DLD1 (cell line): ENCODE data around the gene DMKN.

ENCODE experiments used
- in situ Hi-C: cut with HindIII; loops from 2 replicates; pipeline ENCODE4 v1.10.0; 2017; ENCODE audit warnings: low sequenced_read_pairs

DMKN gene, protein sequence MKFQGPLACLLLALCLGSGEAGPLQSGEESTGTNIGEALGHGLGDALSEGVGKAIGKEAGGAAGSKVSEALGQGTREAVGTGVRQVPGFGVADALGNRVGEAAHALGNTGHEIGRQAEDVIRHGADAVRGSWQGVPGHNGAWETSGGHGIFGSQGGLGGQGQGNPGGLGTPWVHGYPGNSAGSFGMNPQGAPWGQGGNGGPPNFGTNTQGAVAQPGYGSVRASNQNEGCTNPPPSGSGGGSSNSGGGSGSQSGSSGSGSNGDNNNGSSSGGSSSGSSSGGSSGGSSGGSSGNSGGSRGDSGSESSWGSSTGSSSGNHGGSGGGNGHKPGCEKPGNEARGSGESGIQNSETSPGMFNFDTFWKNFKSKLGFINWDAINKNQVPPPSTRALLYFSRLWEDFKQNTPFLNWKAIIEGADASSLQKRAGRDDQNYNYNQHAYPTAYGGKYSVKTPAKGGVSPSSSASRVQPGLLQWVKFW

DNA sequence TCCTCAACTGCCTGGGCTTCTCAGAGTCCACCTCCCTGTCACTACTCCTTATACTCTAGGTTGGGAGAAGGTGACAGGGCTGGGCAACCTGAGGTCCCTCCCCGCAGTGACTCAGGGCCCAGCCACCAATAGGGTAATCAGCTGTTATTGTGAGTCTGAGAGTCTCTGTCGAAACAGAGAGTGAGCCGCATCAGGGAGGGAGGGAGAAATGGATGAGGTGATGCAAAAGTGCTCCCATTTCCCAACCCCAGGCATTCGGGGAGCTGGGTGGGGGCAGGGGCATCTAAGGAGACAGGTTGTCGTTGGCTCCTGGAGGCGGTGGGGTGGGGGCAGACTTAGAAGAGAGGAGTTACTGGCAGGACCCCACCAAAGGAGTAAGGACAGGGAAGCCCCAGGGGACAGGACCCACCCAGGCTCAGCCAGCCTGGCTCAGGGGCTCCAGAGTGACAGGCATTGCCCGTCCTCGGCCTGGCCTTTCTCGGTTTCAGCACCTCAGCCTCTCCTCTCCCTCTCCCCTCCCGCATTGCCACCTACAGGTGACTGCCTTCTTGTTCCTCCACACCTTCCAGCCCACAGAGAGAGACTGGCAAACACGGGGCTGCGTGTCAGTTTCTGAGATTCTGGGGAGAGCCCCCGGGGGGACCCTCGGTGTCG lies at the start of gene DMKN:
Gene DMKN (minus strand): TSS at position 22 of the 654 bp plus-strand sequence. CDS start 174 bp downstream, outside the sequence.
- in situ Hi-C loops = no loop called here

DNA sequence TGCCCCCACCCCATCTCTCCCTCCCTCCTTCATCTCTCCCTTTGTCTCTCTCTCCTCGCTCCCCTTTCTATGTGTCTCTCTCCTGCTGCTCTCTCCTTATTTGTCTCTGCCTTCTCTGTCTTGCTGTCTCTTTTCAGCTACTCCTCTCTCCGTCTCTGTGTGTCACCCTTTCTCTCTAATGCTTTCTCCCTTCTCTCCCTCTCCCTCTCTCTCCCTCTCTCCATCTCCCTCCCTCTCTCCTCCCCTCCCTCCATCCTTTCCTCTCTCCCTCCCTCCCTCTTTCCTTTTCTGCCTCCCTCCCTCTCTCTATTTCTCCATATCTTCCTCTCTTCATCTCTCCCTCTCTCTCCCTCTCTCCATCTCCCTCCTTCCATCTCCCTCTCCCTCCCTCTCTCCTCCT lies 49.3 kb upstream of the DMKN start:
- in situ Hi-C loops = no loop called here

DNA sequence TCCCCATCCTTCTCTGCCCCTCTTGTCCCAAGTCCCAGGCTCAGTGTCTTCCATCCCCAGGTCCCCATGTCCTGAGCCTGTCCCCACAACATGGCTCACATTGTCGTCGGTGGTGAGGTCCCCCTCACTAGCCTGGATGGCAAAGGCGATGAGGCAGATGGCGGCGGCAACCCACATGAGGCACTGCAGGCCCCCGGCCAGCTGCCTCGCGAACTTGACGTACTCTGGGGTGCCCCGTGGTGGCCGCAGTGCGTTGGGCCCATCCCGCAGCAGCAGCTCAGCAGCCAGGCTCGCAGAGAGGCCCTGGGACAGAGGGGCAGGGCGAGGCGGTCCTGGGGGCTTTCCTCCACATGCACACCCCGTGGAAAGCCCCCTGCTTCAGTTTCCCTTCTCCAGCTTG lies 48.9 kb upstream of the DMKN start:
- in situ Hi-C loops = no loop called here

DNA sequence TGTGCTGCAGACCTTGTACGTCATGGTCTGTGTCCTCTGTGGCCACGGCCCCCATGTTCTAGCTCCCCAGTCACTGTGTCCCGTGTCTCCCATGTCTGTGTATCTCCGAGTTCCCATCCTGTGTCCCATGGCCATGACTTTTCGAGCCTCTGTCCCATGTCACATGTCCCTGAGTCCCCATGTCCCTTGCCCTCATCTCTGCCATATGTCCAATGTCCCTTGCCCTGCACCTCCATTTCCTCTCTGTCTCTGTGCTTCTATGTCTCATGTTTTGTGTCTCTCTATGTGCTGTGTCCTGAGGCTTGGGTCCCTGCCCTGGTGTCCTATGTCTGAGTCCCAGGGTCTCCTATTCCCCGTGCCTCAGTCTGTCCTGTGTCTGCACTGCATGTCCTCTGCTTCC lies 48.0 kb upstream of the DMKN start:
- in situ Hi-C loops = no loop called here

DNA sequence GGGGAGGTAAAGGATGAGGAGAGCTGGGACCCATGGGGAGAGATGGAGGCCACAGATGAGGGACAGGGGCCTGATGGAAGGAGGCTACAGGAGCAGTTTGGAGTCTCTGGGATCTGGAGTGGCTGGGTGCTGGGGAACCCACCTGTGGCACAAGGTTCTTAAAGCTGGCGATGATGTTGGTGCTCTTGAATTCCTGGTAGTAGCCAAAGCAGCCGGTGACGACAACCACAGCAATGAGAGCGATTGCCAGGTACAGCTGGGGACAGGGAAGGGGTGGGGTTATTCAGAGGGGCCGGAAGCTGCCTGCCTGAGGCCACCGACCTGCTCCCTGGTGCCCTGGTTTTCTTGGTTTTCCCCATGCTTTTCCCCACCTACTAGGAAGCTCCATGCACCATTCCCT lies 47.2 kb upstream of the DMKN start:
- in situ Hi-C loops = no loop called here

DNA sequence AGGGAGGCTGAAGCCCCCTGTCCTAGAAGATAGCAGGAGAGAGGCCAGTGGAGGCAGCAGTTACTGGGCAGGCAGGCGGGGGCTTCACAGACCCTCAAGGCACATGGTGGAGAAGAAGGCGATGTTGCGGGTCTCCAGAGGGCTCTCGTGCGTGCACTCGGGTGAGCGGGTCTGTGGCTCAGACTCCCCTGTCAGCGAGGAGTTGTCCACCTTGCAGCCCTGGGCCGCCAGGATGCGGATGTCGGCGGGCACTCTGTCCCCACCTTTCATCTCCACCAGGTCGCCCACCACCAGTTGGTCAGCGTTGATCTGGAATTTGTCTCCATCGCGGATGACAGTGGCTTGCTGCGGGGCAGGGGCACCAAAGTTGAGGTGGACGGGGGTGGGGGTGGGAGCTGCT lies 46.8 kb upstream of the DMKN start:
- in situ Hi-C loops = no loop called here

DNA sequence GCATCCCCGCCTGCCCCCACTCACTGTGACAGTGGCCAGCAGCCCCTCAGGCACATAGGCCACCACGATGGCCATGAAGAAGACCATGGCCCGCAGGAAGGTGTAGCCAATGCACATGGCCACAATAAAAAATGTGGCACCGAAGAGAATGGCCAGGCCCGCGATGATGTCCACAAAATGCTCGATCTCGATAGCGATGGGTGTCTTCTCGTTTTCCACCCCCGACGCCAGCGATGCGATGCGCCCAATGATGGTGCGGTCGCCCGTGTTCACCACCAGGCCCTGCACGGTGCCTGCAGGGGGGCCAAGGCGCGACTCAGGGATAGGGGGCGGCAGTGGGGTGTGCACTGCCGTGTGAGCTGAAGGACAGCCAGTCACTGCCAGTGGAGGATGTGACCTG lies 46.3 kb upstream of the DMKN start:
- in situ Hi-C loops = no loop called here

DNA sequence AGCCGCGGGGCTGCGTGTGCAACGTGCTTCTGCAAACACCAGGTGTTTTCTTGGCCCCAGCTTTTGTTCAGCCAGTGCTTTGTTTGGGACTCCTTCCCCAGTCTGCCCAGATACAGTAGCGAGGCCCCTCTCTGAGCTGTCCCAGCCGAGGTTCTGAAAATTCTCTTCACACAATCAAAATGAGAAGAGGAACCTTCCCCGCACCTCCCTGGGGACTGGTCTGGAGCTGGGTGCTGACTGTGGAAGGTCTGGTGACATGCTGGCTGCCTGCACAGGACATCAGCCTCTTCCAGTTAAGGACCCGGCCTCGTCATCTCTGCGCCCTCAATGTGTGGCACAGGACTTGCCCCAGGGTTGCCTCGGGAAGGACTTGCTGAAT lies 45.8 kb upstream of the DMKN start:
- in situ Hi-C loops = no loop called here

DNA sequence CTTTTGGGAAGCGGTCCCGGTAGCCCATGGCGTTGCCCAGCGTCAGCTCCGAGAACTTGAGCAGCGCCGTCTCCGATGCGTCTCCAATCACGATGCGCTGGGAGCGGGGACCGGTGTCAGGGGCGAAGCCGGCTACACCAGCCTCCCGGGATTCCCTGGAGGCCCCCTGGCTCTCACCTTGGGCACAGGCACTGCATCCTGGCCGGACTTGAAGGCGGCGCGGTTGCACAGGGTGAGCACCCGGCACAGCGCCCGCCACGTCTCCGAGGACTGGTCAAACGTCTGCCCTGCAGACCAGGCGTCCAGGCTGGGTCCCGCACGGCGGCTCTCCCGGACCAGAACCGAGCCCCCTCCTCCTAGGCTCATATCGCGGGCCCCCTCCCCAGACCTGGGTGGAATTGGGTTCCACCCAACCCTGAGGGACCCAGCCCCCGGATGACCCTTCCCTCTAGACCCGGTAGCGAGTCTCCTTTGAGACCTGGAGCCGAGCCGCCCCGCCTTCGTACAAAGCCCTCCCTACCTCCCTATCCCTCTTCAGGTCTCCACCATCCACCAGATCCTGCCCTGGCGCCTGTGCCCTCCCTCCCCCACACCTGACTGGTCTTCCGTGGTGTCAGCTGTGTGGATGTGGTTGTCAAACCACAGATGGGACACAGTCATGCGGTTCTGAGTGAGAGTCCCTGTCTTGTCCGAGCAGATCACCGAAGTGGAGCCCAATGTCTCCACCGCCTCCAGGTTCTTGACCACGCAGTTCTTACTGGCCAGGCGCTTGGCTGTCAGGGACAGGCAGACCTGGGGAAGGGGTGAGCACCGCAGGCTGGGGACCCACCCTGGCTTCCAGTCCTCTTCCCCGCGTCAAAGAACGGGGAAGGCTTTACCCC lies 45.2 kb upstream of the DMKN start:
- in situ Hi-C loops = no loop called here

DNA sequence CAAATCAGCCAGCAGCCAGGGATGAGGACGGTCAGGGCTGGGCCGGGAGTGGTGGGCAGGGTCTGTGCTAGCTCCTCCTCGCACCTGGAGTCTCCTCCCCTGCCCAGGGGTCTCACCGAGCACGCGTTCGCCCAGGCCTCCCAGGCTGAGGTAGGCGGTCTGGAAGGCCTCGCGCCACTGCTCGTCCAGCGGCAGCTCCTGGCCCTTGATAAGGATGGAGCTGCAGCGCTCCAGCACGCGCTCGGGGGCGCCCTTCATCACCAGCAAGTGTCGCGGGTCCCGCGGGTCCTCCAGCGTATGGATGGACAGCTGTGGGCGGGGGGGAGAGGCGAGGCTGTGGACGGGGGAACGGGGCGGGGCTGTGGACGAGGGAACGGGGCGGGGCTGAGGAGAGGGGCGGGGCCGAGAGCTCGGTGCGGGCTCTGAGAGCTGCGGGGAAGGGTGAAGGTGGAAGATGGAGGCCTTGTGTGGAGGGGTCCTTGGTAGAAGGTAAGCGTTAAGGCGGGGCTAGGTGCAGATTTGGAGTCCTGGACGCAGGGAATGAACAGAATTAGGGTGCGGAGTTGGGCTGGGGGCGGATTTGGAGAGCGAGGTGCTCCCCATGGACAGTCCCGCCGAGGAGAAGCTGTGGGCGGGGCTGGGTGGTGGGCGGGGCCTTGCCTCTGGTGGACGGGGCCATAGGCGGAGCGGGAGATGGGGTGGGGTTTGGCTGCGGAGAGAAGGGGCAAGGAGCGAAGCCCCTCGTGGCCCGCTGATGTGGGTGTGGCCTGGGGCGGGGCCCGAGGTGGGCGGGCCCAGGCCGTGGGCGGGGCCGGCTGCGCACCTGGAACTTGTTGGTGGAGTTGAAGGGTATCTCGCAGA lies 44.3 kb upstream of the DMKN start:
- in situ Hi-C loops = no loop called here

DNA sequence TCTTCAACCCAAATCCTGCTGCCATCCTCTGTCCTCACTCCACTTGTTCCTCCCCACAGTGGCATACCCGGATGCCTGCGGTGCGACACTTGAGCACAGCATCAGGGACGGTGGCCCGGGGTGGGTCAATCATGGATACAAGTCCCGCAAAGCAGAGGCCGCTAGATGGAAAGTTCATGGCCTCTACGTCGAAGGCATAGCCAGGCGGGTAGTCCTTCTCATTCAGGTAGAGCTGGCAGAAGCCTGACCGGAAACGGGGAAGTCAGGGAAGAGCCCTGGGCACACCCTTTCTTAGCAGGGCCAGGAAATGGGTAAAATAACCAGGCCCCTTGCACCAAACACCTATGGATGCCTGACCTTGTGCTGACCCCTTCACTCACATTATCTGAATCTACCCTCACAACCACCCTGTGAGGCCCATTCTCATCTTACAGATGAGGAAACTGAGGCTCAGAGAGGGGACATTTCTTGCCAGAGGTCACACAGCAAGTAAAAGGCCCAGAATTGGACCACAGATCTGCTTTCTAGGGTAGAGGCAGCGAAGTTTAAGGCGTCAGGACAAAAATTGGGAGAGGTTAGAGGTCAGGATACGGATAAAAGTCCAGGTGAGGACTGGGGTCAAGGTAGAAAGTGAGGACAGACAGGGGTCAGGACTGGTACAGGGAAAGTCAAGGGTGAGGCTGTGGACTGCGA lies 43.5 kb upstream of the DMKN start:
- in situ Hi-C loops = no loop called here

DNA sequence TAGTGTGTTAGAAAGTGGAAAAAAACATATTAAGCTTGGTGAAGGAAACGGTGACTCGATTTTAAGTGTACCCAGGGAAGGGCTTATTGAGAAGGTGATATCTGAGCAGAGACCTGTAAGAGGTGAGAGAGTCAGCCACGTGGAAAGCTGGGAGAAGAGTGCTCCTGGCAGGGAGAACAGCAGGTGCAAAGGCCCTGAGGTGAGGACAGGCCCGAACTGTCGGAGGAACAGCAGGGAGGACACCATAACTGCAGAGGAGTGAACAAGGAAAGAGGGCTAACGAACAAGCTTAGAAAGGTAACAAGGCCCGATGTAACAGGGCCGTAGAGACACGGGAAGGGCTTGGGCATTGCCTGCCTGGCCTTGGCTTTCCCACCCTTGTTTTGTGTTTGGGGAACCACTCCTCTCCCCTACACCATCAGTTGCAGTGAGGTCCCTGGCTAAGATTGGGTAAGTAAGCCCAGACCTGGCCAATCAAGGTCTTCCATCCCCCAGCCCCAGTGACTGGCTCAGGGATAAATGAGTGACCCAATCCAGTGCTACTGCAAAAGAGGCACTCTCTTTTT lies 42.7 kb upstream of the DMKN start:
- in situ Hi-C loops = no loop called here

DNA sequence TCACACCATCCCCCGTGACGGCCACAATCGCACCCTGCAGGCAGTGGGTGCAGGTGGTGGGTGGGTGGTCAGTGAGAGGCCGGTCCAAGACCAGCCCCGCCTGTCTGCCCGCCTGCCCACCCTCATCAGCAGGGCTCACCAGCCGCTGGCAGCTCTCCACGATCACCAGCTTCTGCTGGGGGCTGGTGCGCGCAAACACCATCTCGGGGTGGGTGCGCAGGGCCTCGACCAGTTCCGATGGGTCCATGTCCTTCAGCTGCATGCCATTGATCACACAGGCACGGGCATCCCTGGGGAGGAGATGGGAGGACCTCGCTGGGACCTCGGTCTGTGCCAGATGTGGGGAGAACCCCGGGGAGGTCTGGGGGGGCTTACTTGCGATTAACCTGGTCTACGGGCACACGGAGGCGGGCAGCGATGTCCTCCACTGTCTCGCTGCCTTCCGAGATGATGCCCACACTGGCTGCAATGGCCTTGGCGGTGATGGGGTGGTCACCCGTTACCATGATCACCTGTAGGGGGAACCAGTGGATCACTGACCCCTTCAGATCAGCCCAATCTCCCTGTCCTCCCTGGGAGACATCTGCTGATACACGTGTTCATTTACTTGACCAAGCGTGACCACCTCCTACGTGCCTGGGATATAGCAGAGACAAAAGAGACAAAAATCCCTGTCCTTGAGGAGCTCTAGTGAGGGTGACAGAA lies 42.0 kb upstream of the DMKN start:
- in situ Hi-C loops = no loop called here

DNA sequence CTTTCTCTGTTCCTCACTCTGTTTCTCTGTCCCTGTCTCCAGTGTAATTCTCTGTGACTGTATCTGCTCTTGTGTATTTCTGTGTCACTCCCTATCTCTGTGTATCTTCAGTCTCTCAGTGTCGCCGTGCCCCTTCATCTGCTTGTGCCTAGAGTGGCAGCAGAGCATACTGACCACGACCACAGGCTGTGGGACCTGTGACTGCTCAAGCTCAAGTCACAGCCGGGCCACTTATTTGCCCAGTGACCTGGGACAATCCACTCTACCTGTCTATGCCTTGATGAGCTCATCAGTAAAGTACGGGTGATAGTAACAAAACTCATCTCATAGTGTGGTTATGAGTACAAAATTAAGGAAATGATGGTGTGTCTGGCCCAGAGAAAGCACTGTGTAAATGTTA lies 40.6 kb upstream of the DMKN start:
- in situ Hi-C loops = no loop called here

DNA sequence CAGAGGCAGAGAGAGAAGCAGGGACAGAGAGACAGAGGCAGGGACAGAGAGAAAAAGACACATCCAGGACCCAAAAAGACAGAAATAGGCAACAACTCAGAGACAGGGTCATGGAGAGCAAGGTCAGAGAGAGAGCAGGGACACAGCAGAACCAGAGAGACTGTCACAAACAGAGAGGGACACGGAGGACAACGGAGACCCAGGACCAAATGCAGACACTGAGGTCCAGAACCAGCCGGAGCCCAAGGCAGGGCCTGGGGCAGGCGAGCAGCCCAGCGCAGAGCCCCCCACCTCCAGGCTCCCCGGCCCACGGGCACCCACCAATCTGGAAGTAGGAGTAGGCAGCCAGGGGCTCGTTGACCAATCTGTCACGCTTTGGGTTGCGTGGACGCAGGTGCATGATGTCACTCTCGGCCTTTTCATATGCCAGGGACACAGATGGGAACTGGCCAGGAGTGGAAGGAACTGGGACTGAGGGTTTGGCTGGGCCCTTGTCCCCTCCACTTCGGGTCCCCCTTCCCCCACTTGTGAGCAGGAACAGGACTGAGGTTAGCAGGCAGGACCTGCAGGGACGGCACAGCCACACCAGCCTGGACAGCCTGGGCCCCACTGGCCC lies 40.0 kb upstream of the DMKN start:
- in situ Hi-C loops = no loop called here

DNA sequence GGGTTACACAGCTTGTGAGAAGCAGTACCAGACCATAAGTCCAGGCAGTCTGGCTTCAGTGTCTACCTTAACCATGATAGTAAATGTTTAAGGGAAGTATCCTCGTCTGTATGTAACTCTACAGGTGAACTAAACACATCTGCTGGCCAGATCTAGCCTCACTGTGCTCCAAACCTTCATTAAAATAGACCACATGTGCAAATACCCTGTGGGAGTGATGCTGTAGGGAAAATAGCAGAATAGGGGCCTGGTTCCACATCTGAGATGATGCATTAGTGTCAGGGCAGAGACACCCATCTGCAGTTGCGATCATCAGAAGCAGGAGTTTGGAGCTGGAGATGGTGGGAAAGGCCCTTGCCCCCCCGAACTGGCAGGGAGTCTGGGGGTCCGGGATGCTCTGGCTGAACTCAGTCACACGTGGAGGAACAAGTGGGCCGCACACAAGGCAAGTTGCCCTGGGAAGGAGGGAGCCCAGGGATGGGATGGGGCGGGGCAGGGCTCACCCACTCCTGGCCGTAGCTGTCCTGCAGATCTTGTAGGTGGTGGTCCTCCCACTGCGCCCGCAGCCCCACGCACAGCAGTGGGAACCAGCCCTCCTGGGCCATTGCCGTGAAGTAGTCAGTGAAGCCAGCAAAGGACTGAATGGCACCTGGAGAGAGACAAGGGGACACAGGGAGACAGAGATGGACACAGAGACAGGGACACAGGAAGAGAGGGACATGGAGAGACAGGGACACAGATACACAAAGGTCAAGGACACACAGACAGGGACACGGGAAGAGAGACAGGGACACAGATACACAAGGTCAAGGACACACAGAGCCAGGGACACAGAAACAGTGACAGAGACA lies 39.3 kb upstream of the DMKN start:
- in situ Hi-C loops = no loop called here

DNA sequence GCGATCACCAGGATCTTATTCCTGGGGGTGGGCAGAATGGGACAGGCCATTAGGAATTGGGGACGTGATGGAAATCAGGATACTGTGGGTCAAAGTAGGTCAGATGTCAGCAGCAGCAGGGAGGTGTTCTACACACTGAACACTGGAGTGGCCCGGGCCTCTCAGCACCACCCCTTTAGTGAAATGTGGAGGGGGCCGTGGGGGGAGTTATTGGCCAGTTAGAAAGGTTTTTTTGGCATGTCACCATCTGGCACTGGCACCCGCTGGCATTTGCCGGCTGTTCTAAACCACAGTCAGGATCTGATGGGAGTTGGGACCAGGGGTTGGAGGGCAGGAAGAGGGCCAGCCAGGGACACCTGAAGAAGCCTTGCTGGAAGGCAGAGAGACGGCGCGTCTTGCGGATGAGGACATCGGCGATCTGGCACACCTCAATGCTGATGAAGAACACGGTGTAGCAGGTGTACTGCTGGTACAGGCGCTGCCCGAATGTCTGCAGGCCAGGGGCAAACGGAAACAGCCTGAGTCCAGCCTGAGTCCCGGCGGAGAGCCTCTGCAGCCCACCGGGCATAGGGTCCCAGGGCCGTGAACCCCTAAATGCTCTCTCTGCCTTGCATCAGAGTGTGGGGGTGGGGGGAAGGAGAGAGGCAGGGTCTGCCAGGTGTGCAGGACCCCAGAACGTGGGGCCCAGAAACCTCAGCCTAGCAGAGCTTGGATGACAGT lies 37.8 kb upstream of the DMKN start:
- in situ Hi-C loops = no loop called here
